CD4-positive, alpha-beta T cell treated with Interferon alpha-2 for 1 hour (primary cell): Measurements from ENCODE around the gene ZNF710.
A peak's percentile ranks its signal among the peaks of the same experiment; 100 is the strongest.
"Not testable (repeated sequence)": the region's sequence is repeated elsewhere in the genome, so short reads cannot be mapped to it uniquely, and the experiment has no call there.

Experiments
- DNase-seq, 2 donors: peaks; one replicate each; pipeline ENCODE4 v3.0.0-alpha.2; 2020 to 2022

Gene ZNF710, protein sequence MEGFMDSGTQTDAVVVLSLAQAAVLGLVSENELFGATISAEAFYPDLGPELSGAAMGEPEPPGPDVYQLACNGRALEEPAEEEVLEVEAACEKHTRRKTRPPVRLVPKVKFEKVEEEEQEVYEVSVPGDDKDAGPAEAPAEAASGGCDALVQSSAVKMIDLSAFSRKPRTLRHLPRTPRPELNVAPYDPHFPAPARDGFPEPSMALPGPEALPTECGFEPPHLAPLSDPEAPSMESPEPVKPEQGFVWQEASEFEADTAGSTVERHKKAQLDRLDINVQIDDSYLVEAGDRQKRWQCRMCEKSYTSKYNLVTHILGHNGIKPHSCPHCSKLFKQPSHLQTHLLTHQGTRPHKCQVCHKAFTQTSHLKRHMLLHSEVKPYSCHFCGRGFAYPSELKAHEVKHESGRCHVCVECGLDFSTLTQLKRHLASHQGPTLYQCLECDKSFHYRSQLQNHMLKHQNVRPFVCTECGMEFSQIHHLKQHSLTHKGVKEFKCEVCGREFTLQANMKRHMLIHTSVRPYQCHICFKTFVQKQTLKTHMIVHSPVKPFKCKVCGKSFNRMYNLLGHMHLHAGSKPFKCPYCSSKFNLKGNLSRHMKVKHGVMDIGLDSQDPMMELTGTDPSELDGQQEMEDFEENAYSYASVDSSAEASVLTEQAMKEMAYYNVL

DNA sequence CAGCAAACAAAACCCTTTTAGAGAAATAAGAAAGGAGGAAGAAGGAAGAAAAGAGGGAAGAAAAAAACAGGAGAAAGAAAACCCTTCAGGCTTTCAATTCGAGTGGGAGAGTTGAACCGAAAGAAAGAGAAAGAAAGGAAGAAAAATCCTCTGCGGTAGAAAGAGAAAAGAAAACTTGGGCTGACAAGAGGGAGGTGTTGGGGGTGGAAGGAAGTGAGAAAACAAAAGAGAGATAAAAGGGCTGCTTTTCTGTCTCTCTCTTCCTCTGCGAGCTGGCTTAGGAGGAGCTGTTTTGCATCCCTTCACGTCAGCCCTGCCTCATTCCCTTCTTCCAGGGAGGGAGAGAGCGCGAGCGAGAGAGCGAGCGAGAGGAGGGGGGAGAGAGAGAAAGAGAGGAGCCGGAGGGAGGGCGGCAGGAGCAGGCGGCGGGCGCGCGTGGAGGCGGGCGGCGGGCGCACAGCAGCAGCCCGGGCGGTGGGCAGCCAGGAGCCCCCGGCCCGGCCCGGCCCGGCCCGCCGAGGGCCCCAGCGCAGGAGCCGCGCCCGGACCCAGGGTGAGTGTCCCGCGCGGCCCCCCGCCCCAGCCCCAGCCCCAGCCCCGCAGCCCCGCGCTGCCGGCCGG, at the start of gene ZNF710:
ZNF710 (plus strand) TSS at position 263 of the 621 bp plus-strand sequence. CDS start 65,814 bp downstream, outside the sequence.
- DNase-seq = peak in 1 of 2 donors; percentile 47

DNA sequence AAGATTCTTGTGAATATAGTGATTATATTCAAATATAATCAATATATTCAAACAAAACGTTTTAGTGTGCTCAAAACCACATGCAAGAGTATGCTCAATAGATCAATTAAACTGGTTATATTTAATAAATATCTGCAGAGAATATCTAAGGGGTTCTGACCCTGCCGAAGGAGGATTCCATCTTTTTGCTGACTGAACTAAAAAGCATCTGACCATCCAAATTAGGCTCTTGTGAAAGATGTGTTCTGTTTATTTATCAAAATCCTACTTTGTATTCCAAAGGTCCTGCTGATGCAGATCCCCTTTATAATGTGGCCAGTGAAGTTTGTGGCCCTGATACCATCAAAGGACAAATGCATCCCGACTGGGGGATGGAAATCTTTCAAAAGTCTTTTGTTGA, 46.6 kb upstream of the ZNF710 start:
- DNase-seq = no peak

DNA sequence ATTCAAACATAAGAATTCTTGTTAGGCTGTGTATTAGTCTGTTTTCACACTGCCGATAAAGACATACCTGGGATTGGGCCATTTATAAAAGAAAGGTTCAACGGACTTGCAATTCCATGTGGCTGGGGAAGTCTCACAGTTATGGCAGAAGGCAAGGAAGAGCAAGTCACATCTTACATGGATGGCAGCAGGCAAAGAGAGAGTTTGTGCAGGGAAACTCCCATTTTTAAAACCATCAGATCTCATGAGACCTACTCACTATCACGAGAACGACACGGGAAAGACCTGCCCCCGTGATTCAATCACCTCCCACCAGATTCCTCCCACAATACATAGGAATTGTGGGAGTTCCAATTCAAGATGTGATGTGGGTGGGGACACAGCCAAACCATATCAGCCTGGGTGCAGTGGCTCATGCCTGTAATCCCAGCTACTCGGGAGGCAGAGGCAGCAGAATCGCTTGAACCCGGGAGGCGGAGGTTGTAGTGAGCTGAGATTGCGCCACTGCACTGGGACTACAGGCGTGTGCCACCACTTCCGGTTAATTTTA, 45.6 kb upstream of the ZNF710 start:
- not testable (repeated sequence) for DNase-seq

DNA sequence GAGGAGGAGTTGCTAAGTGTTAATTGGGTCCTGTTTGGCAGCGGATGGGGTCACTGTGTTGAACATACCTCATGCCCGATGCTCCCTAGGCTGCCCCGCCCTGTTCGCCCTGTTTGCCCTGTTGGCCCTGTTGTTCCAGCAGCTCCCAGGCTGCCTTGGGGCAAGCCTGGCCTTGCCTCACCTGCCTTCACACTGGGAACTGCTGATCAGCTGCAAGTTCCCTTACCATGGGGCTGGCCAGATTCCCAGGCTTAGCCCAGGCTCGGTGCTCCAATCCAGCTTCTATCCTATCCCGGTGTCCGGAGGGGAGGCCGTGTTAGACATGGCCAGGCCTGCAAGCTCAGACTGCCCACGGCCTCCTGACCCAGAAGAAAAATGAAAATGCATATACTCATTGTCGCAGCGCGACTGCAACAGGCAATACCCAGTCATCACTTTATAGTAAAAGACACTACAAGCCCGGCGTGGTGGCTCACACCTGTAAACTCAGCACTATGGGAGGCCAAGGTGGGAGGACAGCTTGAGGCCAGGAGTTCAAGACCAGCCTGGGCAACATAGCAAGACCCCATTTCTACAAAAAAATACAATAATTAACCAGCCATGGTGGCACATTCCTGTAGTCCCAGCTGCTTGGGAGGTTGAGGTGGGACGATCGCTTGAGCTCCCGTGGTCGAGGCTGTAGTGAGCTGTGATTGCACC, 42.9 kb upstream of the ZNF710 start:
- no peak for DNase-seq

DNA sequence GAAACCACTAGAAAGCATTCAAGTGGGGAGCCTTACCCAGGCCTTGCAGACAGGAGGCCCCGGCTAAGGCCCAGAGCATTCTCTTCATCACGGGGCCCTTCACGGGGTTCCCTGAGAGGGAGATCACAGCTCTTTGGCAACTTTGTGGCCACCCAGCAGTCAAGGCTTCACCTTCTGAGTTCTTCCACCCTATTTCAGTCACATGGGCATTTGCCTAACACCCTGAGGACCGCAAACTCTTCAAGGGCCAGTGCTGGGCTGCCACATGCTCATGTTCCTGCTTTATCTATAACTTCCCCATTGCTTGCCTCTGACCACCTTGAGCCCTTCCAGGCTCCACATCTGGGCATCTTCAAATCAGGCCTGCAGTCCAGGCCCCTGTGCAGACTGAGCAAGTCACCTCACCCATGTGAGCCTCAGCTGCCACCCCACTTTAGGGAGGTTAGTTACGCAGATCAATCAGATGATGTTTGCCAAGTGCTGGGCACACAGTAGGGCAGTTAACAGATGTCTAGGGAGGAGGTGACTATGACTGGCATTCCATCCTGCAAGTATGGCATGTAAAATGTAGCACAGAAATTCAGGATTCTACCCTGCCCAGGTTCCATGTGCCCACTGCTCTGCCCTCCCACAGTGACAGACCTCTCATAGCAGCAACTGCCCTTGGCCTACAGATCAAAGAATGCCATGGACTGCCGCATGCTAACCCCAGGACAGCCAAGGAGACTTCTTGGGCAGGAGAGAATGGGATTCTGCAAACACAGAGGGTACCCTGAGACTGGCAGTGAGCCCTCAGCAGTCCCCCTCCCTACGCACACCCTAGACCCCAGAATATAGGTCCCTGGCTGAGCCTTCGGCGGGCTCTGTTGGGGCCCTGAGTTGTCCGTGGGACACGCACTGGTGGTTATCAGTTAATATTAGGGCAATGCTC, 37.6 kb upstream of the ZNF710 start:
- peak in 1 of 2 donors; percentile 37 for DNase-seq

DNA sequence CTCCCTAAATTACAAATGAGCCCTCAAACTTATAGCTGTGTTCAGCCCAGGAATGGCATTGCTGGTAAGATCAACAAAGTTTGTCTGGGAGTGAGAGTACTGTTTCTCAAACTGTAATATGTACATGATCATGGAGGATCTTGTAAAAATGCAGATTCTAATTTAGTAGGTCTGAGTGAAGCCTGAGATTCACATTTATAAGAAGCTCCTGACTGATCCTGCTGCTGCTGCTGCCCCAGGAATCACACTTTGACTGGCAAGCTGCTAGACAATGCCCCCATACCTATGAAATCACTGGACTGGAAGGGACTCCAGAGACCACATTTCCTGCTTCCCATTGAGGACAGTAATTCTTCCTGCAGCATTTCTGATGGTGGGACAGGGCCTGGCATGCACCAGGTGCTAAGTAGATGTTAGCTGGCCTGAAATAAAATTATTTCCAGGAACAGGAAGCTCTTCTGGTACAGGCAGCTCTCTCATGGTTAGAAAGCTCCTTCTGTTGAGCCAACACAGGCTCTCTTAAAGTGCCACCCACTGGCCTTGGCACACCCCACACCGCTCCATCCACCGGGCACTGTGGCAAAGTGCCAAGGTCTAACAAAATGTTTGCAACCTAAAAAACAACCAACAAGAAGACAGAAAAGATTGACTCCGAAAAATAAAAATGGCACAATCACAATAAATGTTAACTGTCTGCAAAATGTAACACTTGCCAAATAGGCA, 36.7 kb upstream of the ZNF710 start:
- DNase-seq = no peak

DNA sequence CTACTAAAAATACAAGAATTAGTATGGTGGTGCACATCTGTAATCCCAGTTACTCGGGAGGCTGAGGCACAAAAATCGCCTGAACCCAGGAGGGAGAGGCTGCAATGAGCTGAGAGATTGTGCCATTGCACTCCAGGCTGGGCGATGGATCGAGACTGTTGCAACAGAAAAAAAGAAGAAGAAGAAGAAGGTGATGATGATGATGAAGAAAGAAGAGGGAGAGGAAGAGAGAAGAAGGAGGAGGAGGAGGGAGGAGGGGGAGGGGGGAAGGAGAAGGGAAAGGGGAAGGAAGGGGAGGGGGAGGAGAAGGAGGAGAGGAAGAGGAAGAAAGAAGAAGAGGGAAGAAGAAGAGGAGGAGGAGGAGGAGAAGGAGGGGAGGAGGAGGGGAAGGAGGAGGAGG, 33.2 kb upstream of the ZNF710 start:
- DNase-seq = no peak

DNA sequence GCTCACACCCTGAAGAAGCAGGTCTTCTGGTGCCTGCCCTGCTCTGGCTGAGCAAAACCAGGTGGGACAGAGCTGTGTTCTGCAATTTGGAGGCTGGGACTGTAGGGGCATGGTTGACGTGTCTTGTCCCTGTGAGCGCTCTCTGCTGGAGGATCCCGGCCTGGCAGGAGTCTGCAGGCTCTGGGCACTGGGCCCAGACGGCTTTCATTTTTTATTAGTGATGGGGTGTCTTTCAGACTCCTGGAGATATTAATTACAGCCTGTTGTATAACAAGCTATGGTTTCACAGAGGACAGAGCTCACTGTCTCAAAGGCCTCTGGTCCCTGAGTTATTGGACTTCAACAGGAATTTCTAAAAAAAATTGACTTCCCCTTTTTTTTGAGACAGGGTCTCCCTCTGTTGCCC, 29.5 kb upstream of the ZNF710 start:
- DNase-seq = peak; percentile 23 to 50

DNA sequence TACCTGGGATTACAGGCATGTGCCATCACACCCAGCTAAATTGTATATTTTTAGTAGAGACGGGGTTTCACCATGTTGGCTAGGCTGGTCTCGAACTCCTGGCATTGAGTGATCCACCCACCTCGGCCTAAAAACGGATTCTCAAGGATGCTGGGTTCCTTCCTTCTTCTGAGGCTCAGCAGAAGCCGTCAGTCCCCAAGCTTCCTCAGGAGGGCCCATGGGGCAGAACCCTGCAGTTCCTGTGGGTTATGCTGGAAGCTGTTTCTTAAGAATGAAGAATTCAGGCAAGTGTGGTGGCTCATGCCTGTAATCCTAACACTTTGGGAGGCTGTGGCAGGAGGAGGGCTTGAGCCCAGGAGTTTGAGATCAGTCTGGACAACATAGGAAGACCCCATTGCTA, 29.0 kb upstream of the ZNF710 start:
- DNase-seq = no peak

DNA sequence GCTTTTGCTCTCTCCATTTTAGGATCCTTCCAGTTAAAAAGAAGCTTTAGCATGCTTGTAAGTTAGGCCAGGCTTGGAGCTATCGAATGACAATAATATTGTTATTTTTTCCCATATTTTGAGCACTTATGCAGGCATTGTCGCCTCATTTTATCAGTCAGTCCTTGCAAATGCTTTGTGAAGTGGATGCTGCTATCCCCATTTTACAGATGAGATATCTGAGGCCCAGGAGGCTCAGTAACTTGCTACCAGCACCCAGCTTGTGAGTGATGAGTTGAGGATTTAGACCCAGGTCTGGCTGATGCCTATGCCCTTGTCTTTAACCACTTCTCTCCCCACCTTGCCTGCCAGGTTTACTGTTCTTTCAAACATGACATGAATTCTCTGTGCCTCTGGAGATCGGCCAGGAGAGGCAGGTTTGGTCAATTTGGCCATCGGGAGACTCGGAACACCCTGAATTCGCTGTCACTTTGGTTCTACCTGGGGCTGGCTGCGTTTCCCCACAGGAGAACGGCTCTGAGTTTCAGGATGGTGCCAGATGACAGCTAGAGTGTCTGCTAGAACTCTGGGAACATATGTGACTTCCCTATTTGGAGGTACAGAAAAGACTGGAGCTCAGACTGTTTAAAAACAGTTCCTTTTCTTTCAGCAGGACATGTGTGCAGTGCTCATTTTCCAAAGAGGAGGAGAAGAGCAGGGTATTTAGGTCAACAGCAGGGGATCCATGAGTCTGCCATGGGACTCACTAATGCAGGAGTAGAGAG, 25.5 kb upstream of the ZNF710 start:
- DNase-seq = no peak

DNA sequence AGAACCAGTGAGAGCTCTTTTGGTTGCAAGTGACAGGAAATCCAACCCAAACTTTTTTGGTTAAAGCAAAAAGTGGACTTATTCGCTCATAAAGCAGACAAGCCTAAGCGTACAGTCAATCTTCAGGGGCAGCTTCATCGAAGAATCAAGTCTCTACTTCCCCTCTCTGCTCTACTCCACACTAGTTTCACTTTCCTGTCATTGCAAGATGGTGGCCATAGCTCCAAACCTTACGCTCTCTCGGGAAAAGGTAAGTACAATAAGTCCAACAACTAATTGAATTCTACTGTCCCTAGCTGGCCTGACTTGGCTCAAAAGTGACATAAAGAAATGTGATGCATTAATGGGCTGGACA, 24.9 kb upstream of the ZNF710 start:
- DNase-seq = no peak

DNA sequence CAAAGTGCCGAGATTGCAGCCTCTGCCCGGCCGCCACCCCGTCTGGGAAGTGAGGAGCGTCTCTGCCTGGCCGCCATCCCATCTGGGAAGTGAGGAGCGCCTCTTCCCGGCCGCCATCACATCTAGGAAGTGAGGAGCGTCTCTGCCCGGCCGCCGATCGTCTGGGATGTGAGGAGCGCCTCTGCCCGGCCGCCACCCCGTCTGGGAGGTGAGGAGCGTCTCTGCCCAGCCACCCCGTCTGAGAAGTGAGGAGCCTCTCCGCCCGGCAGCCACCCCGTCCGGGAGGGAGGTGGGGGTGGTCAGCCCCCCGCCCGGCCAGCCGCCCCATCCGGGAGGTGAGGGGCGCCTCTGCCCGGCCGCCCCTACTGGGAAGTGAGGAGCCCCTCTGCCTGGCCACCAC, 23.3 kb upstream of the ZNF710 start:
- DNase-seq = not testable (repeated sequence)

DNA sequence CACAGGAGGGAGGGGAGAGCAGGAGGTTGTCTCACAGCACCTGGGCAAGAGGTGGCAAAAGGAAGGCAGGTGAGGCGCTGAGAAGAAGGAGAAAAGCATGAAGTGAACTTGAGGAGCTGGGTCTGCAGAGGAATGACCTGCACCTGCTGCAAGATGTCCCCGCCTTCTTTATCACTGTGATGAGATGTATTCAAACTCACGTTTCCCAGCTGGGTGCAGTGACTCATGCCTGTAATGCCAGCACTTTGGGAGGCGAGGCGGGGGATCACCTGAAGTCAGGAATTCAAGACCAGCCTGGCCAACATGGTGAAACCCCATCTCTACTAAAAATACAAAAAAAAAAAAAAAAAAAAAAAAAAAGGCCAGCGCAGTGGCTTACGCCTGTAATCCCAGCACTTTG, 22.2 kb upstream of the ZNF710 start:
- no peak for DNase-seq

DNA sequence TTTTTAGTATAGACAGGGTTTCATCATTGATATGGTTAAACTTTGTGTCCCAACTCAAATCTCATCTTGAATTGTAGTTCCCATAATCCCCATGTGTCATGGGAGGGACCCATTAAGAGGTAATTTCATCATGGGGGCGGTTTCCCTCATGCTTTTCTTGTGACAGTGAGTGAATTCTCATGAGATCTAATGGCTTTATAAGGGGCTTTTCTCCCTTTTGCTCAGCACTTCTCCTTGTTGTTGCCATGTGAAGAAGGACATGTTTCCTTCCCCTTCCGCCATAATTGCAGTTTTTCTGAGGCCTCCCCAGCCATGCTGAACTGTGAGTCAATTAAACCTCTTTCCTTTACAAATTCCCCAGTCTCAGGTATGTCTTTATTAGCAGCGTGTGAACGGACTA, 20.2 kb upstream of the ZNF710 start:
- no peak for DNase-seq

DNA sequence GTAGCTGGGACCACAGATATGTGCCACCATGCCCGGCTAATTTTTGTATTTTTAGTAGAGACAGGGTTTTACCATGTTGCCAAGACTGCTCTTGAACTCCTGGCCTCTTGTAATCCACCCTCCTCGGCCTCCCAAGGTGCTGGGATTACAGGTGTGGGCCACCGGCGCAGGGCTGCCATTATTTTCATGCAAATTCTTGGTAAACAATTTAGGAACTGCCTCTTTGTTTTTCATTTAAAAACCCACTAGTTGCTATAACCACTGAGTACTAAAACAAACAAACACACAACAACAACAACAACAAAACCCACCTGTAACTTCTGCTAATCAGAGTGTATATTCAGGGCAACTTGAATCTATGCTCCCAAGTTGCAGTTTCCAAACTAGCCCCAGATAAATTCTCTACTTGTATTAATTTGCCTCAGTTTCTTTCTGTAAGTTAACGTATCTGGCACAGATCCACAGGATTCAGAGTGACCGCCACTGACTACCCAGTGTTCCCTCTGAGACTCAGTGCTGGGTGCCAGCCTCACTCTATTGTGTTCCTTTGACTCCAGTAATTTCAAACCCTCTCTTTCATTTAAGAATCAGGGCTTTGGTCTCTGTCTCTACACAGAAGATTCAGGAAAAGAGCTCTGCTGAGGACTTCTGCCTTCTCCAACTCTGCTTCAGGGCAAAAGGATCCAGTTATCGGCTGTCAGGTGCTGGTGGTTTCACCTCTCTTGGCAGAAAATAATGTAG, 18.6 kb upstream of the ZNF710 start:
- no peak for DNase-seq

DNA sequence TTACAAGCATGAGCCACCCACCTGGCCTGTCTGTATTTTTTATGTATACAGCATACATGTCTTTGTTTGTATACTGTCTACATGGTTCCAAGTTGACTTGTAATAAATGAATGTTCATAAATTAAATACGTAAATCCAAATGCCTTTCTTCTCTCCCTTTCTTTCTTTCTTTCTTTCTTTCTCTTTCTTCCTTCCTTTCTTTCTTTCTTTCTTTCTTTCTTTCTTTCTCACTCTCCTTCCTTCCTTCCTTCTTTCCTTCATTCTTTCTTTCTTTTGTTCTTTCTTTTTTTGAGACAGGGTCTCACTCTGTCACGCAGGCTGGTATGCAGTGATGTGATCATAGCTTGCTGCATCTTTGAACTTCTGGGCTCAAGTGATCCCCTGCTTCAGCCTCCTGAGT, 17.1 kb upstream of the ZNF710 start:
- no peak for DNase-seq

DNA sequence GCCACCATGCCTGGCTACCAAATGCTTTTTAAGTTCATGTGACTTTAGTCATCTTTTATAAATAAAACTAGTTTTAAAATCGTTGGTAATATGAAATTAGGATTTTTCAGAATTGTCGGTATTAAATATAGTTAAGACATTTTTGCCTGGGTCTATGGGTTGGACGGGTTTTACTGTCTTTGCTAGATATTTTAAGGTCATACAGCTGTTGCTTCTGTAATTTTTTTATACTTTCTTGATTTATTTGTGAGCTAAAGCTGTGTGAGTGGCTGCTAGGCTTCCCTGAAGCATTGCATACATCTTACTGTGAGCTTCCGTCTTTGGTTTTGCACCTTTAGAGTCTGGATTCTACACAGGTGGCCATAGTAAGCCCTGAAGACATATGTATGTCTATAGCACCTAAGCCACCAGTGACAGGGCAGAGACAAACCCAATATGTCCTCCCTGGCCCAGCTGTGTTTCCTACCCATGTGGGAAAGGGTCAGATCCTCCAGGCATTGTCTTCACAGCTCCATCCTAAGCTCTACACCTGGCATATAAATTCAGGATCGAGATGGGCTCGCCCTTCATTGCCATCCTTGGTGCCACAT, 16.6 kb upstream of the ZNF710 start:
- no peak for DNase-seq

DNA sequence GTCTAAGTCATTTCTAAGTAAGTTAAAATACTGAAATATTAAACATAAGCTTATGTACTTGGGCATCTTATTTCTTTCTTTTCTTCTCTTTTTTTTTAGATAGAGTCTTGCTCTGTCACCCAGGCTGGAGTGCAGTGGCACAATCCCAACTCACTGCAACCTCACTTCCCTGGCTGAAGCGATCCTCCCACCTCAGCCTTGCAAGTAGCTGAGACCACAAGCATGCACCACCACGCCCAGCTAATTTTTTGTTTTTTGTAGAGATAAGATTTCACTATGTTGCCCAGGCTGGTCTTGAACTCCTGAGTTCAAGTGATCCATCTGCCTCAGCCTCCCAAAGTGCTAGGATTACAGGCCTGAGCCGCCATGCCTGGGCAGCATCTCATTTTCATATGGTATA, 16.0 kb upstream of the ZNF710 start:
- DNase-seq = no peak

DNA sequence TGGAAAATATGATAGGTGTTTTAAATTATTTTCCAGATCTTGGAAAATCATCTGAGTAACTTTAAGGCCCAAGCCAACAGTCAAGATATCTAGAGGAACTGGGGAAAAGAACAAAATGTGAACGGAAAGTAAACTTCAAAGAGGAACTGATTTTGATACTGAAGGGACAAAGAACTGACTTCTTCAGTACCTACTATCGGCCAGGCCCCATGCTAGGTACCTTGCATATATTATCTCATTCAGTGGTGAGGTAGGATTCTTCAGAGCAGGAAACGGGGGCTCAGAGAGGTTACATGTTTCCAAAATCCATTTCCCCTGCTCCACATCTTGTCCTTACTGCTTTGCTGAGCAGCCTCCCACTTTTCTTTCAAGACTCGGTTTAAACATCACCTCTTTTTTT, 9.8 kb upstream of the ZNF710 start:
- no peak for DNase-seq
